Measurements from ENCODE around the gene CACNA1F. TPM values are rescaled to one million over a fixed set of nuclear protein-coding genes. Genes with fewer than 3 reads are reported as not detected.
A peak's percentile ranks its signal among the peaks of the same experiment; 100 is the strongest.

CACNA1F gene
- total RNA-seq, 2 experiments from 2014 or later = 1.1 to 1.2 TPM

DNA sequence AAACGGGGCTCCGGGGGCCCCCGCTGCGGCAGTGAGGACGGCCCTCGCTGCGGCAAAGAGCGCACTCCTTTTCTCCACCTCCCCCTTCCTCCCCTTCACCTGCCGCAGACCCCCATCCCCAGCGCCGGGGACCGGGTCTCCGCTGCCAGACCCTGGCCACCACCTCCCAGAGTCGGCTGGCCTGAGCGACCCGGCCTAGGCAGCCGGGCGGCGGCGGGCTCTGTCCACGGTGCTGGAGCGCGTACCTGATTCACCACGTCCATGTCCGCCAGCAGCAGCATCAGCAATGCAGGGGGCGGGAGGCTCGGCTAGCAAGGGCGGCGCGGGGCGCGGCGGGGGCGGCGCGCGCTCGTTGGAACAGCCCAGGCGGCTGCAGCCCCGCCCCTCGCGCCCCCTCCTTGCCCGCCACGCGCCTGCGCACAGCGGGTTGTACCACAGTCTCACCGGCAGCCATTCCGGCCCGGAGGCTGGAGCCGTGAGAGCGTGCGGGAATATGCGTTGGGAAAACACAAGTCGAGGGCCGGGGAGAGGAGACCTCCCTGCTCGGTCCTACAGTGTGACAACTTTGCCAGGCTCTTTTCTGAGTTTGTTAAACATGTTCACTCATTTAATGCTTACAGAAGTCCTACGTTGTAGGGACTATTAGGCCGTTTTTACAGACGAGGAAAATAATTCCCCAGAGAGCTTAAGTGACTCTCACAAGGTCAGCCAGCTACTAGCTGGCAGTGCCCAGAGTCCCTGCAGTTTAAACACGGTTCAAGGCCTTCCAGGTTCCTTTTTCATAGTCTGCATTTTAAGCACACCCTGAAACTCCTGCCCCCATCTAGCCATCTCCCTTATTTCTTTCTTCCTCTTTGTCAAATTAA, 33.0 kb downstream of the CACNA1F start, which contains the start of gene SYP:
TSS of gene SYP (minus strand) at position 288 of the 866 bp plus-strand sequence. CDS start at position 281, 7 bp downstream.
- Histone ChIP-seq H3K36me3 (ENCODE audit: insufficient read depth, low read length) (no peaks in the 10 kb centered on the region), H3K9me3 (ENCODE audit: control insufficient read depth in 1 of 2, insufficient read depth in 1 of 2, low read length in 2 of 2) (no peaks in the 10 kb centered on the region), H3K27me3 (ENCODE audit: control insufficient read depth in 1 of 2, insufficient read depth in 2 of 2, low read length in 2 of 2) (peaks cover 0 to 3% of the 10 kb centered on the region in 2 experiments), H3K27ac (ENCODE audit: low read depth in 1 of 2, low read length in 2 of 2) (no peak within 1 kb of the TSS), H3K4me3 (ENCODE audit: low read length) (peak within 1 kb of the TSS; percentile 51), H3K4me1 (ENCODE audit: insufficient read depth, low read length) (peaks cover 21% of the 10 kb centered on the region)
- H3K9me3 Mint-ChIP-seq = no peaks in the 10 kb centered on the region
- peak within 1 kb of the TSS; percentile 69 for H3K4me3 Mint-ChIP-seq
- H3K27me3 Mint-ChIP-seq = no peaks in the 10 kb centered on the region
- POLR2A ChIA-PET = interaction anchor here (1.2 kb wide), 1 partner anchor 9 kb away, joined by 3 read pairs; no protein-coding TSS in a partner anchor
- TF ChIP-seq, protein P1, sequence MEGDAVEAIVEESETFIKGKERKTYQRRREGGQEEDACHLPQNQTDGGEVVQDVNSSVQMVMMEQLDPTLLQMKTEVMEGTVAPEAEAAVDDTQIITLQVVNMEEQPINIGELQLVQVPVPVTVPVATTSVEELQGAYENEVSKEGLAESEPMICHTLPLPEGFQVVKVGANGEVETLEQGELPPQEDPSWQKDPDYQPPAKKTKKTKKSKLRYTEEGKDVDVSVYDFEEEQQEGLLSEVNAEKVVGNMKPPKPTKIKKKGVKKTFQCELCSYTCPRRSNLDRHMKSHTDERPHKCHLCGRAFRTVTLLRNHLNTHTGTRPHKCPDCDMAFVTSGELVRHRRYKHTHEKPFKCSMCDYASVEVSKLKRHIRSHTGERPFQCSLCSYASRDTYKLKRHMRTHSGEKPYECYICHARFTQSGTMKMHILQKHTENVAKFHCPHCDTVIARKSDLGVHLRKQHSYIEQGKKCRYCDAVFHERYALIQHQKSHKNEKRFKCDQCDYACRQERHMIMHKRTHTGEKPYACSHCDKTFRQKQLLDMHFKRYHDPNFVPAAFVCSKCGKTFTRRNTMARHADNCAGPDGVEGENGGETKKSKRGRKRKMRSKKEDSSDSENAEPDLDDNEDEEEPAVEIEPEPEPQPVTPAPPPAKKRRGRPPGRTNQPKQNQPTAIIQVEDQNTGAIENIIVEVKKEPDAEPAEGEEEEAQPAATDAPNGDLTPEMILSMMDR (IDR thresholded peaks at IDR 0.05) = no peak
- H3K36me3 Mint-ChIP-seq (ENCODE audit: low read depth) = no peaks in the 10 kb centered on the region
- intact Hi-C loops (cut with DNase I, micrococcal nuclease) = loop anchor here in 1 of 2 experiments (5.0 kb wide), 1 partner anchor 67 kb away; the partner anchor contains the start of gene PPP1R3F
- peak; percentile 99 for ATAC-seq (ENCODE audit: poor library complexity)
- peak within 1 kb of the TSS; percentile 69 for H3K27ac Mint-ChIP-seq
- peak; percentile 79 to 93 (median 88) for DNase-seq
- CTCF ChIA-PET = interaction anchor here (2.5 kb wide), 1 partner anchor 8 kb away, joined by 6 read pairs; no protein-coding TSS in a partner anchor
- H3K4me1 Mint-ChIP-seq (ENCODE audit: low read depth) = peaks cover 14% of the 10 kb centered on the region

DNA sequence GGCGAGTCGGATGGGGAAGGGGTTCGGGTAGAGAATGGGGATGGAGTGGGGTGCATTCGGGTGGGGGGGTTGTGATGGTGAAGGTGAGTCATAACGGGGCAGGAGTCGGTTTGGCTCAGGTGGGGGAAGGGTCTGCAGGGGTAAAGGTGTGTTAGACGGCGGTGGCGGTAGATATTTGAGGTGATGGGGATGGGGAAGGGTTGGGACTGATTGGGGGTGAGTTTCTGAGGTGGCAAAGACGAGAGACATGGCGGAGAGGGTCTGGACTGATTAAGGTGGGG, 33.9 kb downstream of the CACNA1F start:
- Mint-ChIP-seq H3K4me3 (no peak overlapping the region), H3K36me3 (ENCODE audit: low read depth) (no peaks in the 10 kb centered on the region), H3K4me1 (ENCODE audit: low read depth) (peaks cover 14% of the 10 kb centered on the region)

DNA sequence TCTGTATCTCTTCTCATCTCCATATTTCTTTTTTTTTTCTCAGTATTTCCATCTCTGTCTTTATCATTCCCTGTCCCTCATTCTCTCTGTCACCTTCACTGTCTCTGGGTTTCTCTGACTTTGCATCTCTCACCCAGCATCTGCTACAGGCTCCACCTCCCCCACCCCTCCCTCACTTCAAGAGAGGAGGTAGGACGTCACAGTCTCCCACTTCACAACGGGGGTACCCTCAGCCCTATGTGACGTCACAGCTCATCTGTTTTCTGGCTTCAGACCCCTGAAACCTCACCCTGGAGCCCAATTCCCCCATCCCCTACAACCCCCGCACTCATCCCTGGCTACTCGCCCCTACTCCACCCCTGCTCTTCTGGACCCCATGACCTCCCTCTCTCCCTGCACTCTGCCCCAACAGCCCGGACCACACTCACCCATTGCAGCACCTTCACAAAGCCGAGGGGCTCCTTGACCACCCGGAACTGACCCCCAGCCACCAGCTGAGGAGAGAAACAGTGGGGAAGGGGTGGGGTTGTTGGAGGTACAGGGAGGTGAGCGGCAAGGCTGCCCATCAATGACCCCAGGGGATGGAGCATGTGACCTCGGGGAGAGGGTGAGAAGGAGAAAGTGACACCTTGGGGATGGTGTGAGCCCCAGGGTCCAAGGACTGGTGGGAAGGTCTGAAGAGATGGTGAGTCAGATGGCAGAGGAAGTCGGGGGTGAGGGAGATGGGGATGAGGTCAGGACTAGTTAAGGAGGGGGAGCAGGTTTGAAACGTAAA, 34.4 kb downstream of the CACNA1F start:
- H3K27me3 Mint-ChIP-seq = no peaks in the 10 kb centered on the region
- no peak overlapping the region for H3K4me3 ChIP-seq (ENCODE audit: low read length)
- peaks cover 23% of the 10 kb centered on the region for H3K4me1 ChIP-seq (ENCODE audit: insufficient read depth, low read length)
- TF ChIP-seq, protein P1 (IDR thresholded peaks at IDR 0.05) = no peak
- CTCF ChIA-PET = no interaction called here
- peaks cover 0 to 3% of the 10 kb centered on the region in 2 experiments for H3K27me3 ChIP-seq (ENCODE audit: control insufficient read depth in 1 of 2, insufficient read depth in 2 of 2, low read length in 2 of 2)
- DNase-seq (no peak), ATAC-seq (ENCODE audit: poor library complexity) (no peak)
- no peaks in the 10 kb centered on the region for H3K9me3 ChIP-seq (ENCODE audit: control insufficient read depth in 1 of 2, insufficient read depth in 1 of 2, low read length in 2 of 2)
- H3K9me3 Mint-ChIP-seq = no peaks in the 10 kb centered on the region
- no peaks in the 10 kb centered on the region for H3K36me3 ChIP-seq (ENCODE audit: insufficient read depth, low read length)
- no peaks in the 10 kb centered on the region for H3K36me3 Mint-ChIP-seq (ENCODE audit: low read depth)
- intact Hi-C loops (cut with DNase I, micrococcal nuclease) = no loop called here
- H3K27ac Mint-ChIP-seq = no peak overlapping the region
- no peak overlapping the region for H3K4me3 Mint-ChIP-seq
- POLR2A ChIA-PET = no interaction called here
- H3K27ac ChIP-seq (ENCODE audit: low read depth in 1 of 2, low read length in 2 of 2) = no peak overlapping the region
- peaks cover 16% of the 10 kb centered on the region for H3K4me1 Mint-ChIP-seq (ENCODE audit: low read depth)

More for the DNA sequence above, 33.9 kb downstream of the CACNA1F start:
- Histone ChIP-seq H3K27ac (ENCODE audit: low read depth in 1 of 2, low read length in 2 of 2) (no peak overlapping the region), H3K9me3 (ENCODE audit: control insufficient read depth in 1 of 2, insufficient read depth in 1 of 2, low read length in 2 of 2) (no peaks in the 10 kb centered on the region), H3K4me1 (ENCODE audit: insufficient read depth, low read length) (peaks cover 21% of the 10 kb centered on the region), H3K36me3 (ENCODE audit: insufficient read depth, low read length) (no peaks in the 10 kb centered on the region), H3K4me3 (ENCODE audit: low read length) (no peak overlapping the region), H3K27me3 (ENCODE audit: control insufficient read depth in 1 of 2, insufficient read depth in 2 of 2, low read length in 2 of 2) (peaks cover 0 to 3% of the 10 kb centered on the region in 2 experiments)
- ChIA-PET POLR2A (no interaction called here), CTCF (no interaction called here)
- no peak for ATAC-seq (ENCODE audit: poor library complexity)
- Mint-ChIP-seq H3K9me3 (no peaks in the 10 kb centered on the region), H3K27me3 (no peaks in the 10 kb centered on the region), H3K27ac (no peak overlapping the region)
- no peak for DNase-seq
- intact Hi-C loops (cut with DNase I, micrococcal nuclease) = no loop called here
- TF ChIP-seq, protein P1 (IDR thresholded peaks at IDR 0.05) = no peak

Data from CD4-positive, alpha-beta T cell (primary cell).